Measurements from ENCODE around the gene DISP2. TPM values are rescaled to one million over a fixed set of nuclear protein-coding genes. Genes with fewer than 3 reads are reported as not detected.

DISP2 gene
- total RNA-seq, 1 experiment from 2014 or later, result 1.3 TPM

DNA sequence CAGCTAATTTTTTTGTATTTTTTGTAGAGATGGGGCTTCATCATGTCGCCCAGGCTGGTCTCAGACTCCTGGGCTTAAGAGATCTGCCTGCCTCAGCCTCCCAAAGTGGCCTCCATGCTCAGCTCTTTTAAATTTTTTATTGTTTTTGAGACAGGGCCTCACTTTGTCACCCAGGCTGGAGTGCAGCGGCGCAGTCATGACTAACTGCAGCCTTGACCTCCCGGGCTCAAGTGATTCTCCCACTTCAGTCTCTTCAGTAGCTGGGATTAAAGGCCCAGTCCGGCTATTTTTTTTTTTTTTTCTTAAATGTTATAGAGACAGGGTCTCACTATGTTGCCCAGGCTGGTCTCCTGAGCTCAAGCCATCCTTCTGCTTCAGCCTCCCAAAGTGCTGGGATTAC lies 67.7 kb downstream of the DISP2 start:
- H2BK20ac ChIP-seq (ENCODE audit: low read depth, low read length, poor library complexity, severe bottlenecking), result no peak overlapping the region
- H3K14ac ChIP-seq (ENCODE audit: insufficient read depth, low read length), result no peak overlapping the region
- no peak overlapping the region for H4K91ac ChIP-seq (ENCODE audit: insufficient read length, low read depth, low read length)
- no peak overlapping the region for H3K27ac ChIP-seq (ENCODE audit: insufficient read length, low read depth, low read length)
- no peak overlapping the region for H3K18ac ChIP-seq (ENCODE audit: insufficient read length, low read depth, low read length)
- Mint-ChIP-seq H3K27ac (no peak overlapping the region), H3K27me3 (ENCODE audit: low read depth) (peaks cover 20% of the 10 kb centered on the region), H3K4me1 (peaks cover 29 to 30% of the 10 kb centered on the region in 2 experiments), H3K36me3 (ENCODE audit: insufficient read depth in 1 of 3, low read depth in 3 of 3) (no peaks in the 10 kb centered on the region), H3K4me3 (no peak overlapping the region), H3K9me3 (no peaks in the 10 kb centered on the region)
- no peaks in the 10 kb centered on the region for H3K9me3 ChIP-seq (ENCODE audit: control insufficient read depth, low read depth, low read length)
- no peaks in the 10 kb centered on the region for H3K23me2 ChIP-seq (ENCODE audit: insufficient read length, low read depth, low read length, poor library complexity, severe bottlenecking)
- no peak overlapping the region for H2BK15ac ChIP-seq (ENCODE audit: low read depth, low read length)
- no peak overlapping the region for H4K5ac ChIP-seq (ENCODE audit: insufficient read length, low read depth, low read length)
- H3K23ac ChIP-seq (ENCODE audit: insufficient read length, low read depth, low read length), result no peak overlapping the region
- H4K20me1 ChIP-seq (ENCODE audit: control insufficient read depth, insufficient read depth, insufficient read length), result no peaks in the 10 kb centered on the region
- H3K56ac ChIP-seq (ENCODE audit: insufficient read length, low read depth, low read length), result no peak overlapping the region
- H2BK12ac ChIP-seq (ENCODE audit: insufficient read length, low read depth, low read length), result no peak overlapping the region
- no peak overlapping the region for H3K4me2 ChIP-seq (ENCODE audit: insufficient read depth, insufficient read length, low read length)
- H3K79me1 ChIP-seq (ENCODE audit: insufficient read depth, low read depth, low read length, poor library complexity, severe bottlenecking), result no peaks in the 10 kb centered on the region
- H2BK120ac ChIP-seq (ENCODE audit: low read depth, low read length, poor library complexity, severe bottlenecking), result no peak overlapping the region
- WGBS (ENCODE audit: extremely low coverage, insufficient read length, low lambda C conversion rate), result no CpG with 5 or more reads among the region's 5 CpGs
- TF ChIP-seq, protein P1, sequence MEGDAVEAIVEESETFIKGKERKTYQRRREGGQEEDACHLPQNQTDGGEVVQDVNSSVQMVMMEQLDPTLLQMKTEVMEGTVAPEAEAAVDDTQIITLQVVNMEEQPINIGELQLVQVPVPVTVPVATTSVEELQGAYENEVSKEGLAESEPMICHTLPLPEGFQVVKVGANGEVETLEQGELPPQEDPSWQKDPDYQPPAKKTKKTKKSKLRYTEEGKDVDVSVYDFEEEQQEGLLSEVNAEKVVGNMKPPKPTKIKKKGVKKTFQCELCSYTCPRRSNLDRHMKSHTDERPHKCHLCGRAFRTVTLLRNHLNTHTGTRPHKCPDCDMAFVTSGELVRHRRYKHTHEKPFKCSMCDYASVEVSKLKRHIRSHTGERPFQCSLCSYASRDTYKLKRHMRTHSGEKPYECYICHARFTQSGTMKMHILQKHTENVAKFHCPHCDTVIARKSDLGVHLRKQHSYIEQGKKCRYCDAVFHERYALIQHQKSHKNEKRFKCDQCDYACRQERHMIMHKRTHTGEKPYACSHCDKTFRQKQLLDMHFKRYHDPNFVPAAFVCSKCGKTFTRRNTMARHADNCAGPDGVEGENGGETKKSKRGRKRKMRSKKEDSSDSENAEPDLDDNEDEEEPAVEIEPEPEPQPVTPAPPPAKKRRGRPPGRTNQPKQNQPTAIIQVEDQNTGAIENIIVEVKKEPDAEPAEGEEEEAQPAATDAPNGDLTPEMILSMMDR (conservative IDR thresholded peaks at IDR 0.05), result no peak
- no peak overlapping the region for H2AK5ac ChIP-seq (ENCODE audit: insufficient read length, low read length)
- no peak overlapping the region for H2AFZ ChIP-seq (ENCODE audit: low read length)
- no peak overlapping the region for H3T11ph ChIP-seq (ENCODE audit: low read length)
- H2BK5ac ChIP-seq (ENCODE audit: insufficient read length, low read length), result no peak overlapping the region
- H3K4me1 ChIP-seq (ENCODE audit: insufficient read depth, low read length), result peaks cover 6% of the 10 kb centered on the region; the same call in 1 of the 2 replicates
- no peak overlapping the region for H4K8ac ChIP-seq (replicated peaks; ENCODE audit: insufficient read length, low read depth, low read length)
- no peak overlapping the region for H3K4ac ChIP-seq (ENCODE audit: low read depth, low read length)
- H3K79me2 ChIP-seq (ENCODE audit: insufficient read depth, low read length), result no peaks in the 10 kb centered on the region
- H3K27me3 ChIP-seq (ENCODE audit: insufficient read depth, low read length), result no peaks in the 10 kb centered on the region
- DNase-seq, result no peak
- no peak overlapping the region for H3K9ac ChIP-seq (ENCODE audit: extremely low read depth, insufficient read length, low read length)
